HG02885 (cell line): ENCODE measurements around the gene FIS1.
"Not testable (repeated sequence)": the region's sequence is repeated elsewhere in the genome, so short reads cannot be mapped to it uniquely, and the experiment has no call there.

Source experiments
- ATAC-seq: cut with Tn5 transposase; IDR thresholded peaks from one replicate; pipeline ENCODE4 v1.9.1; 2021; ENCODE audit warnings: mild to moderate bottlenecking; ENCODE audit not compliant: unreplicated experiment, poor library complexity

Gene FIS1

DNA sequence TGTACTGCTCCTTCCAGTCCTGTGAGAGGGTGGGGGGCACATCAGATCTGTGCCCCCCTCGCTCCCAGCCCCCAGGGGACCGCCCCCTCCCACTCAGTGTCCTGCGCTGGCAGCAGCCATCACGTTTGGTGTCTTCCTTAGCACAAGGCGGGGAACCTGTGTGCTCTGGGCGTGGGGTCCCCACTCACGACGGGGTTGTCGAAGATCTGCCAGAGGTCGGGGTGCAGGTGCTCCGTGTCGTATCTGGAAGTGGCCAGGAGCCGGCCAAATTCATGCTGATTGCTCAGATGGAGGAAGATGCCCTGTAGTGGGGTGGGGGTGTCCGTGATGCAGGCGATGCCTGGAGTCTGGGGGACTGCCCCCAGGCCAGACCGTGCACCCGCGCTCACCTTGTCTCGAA, 34.7 kb downstream of the FIS1 start:
- ATAC-seq = no peak

DNA sequence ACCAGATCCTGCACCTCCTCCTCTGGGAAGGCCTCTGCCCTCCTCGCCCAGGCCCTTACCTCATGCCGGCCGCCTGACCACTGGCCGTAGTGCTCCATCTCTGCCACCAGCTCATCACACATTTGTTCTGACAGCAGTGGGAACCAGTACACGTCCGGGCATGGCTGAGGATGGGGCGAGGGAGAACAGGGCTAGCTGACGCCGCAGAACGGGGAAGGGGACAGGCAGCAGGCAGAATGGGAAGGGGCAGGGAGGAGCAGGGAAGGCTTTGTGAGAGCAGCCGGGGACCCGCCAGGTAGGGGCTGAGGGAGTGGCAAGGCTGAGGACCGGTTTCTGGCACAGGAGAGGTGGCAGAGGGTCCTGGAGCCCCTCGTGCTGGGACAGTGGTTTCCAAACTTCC, 36.1 kb downstream of the FIS1 start:
- no peak for ATAC-seq

DNA sequence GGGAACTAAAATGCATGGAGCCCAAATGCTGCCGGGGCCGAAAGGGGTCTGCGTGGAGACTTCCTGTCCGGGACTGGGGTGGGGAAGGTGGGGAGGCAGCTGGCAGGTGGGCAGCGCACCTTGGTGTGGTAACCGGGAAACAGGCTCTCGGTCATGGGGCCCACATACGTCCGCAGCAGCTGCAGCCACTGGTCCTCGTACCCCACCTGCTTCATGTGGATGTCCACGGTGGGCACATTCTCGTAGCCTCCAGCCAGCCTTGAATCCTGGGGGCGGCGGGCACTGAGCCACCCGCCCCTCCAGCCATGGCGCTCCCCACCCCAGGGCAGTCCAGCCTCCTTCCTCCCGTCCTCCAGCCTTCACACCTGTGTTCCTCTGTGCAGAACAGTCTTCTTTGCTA, 37.4 kb downstream of the FIS1 start:
- ATAC-seq = no peak

DNA sequence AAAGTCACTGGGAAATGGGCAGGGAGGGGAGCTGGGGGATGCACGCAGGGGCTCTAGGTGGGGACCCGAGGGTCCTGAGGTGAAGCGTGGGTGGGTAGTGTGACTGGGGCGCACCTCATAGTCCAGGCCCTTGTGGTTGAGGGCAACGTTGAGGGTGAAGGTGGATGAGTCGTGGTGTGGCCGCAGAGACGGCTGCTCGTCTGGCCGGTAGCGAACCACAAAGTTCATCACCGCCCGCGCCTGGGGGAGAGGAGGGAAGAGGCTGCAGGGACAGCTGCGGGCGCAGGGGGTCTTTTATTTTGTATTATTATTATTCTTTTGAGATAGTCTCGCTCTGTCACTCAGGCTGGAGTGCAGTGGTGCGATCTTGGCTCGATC, 38.2 kb downstream of the FIS1 start:
- ATAC-seq = no peak

DNA sequence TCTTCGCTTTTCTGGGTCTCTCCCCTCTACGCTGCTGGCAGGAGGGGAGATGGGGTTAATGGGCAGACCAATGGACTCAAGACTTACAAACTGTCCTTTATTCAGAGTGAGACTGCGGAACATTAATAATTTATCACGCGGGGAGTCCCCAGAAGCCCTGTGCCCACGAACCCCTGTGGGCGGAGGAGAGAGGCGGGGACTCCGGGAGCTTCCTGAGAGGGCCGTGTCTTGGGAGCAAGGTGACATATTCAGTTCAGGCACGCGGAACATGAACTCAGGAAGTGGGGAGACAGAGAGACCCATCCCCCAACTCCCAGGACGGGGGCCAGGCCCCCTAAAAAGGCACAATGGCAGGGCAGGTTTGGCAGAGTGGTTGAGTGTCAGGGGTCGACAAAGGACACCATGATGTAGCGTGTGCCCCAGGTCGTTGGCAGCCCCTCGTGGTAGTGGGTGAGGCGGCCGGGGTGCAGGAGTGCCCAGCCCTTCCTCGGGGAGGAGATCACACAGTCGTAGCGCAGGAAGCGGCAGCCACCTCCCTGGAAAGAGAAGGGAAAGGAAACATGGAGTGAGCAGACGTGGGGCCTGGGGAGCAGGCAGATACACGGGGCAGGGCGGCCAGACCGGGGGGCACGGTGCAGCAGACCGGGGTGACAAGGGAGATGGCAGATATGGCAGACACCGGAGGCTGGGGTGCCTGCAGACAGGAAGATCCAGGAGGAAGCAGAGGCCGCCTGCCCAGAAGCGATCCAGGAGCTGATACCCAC, 38.8 kb downstream of the FIS1 start:
- ATAC-seq = no peak

DNA sequence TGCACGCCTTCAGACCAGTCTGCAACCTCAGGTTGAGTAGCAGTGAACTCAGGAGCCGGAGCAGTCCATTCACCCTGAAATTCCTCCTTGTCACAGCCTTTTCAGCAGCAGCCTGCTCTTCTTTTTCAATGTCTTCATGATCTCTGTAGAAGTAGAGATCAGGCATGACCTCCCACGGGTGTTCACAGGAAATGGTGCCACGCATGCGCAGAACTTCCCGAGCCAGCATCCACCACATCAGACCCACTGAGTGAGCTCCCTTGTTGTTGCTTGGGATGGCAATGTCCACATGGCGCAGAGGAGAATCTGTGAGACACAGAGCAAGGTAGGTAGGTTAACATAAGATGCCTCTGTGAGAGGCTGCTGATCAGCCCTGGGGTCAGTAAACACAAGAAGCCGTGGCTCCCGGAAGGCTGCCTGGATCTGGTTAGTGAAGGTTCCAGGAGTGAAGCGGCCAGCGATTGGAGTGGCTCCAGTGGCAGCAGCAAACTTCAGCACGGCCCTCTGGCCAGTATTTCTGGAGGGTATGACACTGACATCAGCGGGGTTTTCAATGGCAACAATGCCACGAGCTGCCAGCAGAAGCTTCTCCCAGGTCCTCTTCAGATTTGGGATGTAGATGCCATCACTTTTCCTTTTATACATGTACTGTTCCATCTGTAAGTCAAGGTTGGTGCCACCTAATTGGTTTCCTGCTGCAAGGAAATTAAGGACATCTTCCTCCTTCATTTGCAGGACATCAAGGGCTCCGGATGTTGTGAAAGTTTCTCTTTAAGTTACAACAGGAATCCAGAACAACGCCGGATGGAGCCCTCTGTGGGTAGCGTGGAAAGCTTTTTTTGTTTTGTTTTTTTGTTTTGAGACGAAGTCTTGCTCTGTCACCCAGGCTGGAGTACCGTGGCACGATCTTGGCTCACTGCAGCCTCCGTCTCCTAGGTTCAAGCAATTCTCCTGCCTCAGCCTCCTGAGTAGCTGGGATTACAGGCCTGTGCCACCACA, 40.8 kb downstream of the FIS1 start:
- not testable (repeated sequence) for ATAC-seq

DNA sequence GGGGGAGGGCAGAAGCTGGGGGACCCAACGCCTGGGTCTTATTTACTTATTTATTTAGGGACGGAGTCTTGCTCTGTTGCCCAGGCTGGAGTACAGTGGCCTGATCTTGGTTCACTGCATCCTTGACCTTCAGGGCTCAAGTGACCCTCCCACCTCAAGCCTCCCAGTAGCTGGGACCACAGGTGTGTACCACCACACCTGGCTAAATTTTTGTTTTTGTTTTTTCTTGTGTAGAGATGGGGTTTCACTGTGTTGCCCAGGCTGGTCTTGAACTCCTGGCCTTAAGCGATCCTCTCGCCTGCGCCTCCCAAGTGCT, 42.3 kb downstream of the FIS1 start:
- ATAC-seq = no peak

DNA sequence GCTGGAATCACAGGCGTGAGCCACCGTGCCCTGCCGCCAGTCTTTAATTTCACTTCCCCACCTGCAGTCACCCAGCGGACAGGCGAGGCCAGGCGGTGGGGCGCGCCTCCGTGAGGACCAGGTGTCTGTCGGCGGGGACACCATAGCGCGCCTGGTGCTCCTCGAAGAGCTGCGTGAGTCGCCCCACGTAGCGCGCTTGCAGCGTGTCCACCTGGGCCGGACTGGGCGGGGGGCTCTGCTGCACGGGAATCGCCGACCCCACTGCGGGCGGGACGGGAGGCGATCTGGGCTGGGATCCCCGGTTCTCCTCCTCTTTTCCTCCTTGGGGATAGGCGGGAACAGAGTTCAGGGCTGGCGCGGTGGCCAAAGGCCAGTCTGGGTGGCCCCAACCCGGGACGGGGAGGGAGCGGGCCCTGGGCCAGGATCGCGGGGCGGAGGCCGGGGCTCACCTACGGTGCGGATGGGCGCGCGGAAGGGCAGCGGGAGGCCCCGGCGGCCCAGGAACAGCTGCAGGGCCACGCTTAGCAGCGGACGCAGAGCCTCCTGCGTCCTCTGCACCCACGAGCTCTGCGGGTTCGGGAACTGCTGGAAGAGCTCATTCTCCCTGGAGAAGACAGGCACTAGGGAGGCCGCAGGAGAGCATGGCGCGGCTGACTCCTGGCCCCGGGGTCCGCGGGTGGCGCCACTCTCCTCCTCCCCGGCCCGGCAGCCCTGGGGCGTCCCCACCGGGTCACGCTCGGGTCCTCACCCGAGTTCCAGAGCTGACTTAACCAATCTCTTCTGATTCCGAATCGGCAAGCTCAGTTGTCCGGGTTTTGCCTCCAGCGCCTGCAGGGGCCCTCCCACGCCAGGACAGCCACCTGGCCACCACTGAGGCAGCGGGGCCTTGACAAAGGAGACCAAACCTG, 42.9 kb downstream of the FIS1 start:
- ATAC-seq = no peak

DNA sequence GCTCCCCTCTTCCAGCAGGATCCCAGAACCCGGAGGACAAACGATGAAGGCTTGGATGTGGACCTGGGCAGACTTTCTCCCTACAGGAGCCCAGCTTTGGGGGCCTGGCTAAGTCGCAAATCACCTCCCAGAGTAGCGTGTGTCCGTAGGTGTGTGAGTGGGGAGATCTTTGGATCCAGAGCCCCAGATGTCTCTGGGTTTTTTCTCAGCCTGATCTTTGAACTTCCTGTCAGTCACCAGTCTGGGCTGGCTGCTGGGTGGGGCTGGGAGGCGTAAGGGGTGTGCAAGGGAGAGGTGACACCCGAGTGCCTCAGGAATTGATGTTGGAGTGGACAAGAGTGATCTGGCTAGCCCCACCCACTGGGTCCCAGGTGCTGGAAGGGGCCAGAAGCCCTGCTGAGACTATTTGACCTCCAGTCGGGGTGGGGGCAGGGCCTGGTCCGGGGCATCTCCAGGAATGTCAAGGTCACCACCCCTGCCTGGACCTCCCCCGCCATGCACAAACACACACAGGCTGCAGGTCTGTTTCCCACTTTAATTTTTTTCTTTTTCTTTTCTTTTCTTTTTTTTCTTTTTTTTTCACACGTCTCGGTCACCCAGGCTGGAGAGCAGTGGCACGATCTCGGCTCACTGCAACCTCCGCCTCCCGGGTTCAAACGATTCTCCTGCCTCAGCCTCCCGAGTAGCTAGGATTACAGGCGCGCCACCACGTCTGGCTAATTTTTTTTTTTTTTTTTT, 43.9 kb downstream of the FIS1 start, which contains the start of gene MOGAT3:
MOGAT3 (minus strand) TSS at position 175 of the 738 bp plus-strand sequence. CDS start 182 bp downstream, outside the sequence.
- ATAC-seq = no peak

DNA sequence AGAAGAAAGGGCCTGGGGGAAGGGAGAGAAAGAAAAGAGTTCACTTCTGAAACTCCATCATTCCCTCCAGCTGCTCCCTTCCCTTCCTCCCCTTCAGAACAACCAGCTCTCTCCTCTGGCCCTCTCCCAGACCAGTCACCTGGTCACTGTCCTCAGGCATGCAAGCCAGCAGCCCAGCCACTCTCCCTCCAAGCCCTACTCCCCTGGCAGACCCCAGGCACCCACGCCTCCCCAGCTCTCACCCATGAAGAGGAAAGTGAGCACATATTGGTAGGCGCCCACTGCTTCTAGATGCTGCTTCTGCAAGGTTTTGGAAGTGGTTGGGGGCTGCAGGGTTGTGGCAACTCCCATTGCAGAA, 44.4 kb downstream of the FIS1 start:
- no peak for ATAC-seq

DNA sequence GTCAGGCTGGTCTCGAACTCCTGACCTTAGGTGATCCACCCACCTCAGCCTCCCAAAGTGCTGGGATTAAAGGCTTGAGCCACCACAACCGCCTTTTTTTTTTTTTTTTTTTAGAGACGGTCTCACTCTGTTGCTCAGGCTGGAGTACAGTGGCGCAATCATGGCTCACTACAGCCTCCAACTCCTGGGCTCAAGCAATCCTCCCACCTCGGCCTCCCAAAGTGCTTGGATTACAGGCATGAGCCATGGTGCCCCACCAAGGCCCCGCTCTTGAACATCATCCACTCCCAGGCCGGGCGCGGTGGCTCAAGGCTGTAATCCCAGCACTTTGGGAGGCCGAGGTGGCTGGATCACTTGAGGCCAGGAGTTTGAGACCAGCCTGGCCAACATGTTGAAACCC, 45.4 kb downstream of the FIS1 start:
- ATAC-seq = not testable (repeated sequence)

DNA sequence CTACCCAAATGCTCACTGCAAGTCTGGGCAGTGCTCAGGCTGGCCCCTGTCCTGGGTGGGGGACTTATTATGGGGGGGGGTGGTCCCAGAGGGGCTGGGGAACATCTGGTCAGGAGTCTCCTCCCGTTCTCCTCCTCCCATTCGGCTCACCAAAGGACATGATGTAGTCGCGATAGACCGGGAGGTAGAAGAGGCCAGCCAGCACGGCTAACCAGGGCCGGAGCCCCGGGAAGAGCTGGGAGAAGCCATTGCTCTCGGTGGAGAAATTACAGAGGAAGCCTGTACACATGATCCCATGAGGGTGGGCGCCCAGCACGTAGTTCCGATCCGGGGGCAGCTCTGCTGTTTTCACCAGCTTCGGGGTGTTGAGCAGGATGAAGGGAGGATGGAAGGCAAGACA, 46.4 kb downstream of the FIS1 start:
- ATAC-seq = no peak

DNA sequence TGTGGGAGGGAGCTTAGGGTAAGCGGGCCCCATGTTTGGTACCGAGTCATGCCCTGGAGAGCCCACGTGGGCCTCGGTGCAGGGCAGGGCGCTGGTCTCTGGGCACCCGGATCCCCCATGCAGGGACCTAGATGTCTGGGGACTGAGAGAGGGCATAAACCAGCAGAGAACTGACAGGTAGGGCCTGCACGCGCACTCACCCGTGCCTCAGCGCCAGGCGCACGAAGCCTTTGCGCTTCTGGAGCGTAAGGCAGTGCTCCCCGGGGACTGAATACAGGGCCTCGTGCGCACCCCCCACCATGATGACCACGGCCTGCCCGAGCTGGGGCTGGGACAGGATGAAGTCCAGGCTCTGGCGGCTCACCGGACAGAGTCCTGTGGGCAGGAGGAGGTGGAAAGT, 46.9 kb downstream of the FIS1 start:
- no peak for ATAC-seq

DNA sequence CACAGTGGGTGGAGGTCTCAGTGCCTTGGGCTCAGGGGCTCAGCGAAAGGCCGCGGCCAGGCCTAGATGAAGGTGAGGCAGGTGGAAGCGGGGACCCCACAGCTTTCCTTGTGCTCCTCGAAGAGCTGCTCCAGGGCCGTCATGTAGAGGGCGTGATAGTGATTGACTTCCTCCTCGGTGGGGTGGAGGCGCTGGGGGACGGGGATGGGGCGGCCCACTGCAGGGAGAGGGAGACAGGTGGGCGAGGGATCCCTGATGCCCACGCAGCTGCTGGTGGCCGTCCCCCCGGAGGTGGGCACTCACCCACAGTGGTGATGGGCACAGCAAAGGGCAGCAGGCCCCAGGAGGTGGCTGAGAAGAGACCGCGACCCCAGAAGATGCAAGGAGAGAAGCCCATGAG, 49.0 kb downstream of the FIS1 start:
- no peak for ATAC-seq
